ENCODE results near the gene AP4E1.

DNA sequence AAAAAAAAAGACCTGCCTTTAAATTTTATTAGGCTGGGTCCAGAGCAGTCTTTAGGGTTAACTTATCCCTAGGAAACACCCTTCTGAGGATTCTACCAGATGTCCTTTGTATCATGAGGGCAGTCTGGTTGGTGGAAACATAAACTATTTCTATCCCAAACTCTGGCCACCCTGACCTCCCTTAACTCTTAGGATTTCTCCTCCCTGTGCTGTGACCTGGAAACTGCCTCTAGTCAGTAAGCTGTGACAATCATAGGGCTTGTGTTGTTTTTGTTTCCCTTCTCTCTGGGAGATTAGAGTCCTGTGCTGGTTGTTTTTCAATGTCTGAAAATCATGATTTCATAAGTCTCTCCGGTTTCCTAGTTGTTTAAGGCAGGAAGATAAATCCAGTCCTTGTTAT lies 108.1 kb downstream of the AP4E1 start:
- TF ChIP-seq POLR2AphosphoS5 (IDR thresholded peaks at IDR 0.05; ENCODE audit: low read depth, low read length), result no peak
- TF ChIP-seq SIN3A (IDR thresholded peaks at IDR 0.05; ENCODE audit: borderline replicate concordance, insufficient read depth, low read length), result no peak
- TF ChIP-seq TAF1 (IDR thresholded peaks at IDR 0.05; ENCODE audit: borderline replicate concordance, insufficient read depth, low read length), result no peak
- TF ChIP-seq, protein P1, sequence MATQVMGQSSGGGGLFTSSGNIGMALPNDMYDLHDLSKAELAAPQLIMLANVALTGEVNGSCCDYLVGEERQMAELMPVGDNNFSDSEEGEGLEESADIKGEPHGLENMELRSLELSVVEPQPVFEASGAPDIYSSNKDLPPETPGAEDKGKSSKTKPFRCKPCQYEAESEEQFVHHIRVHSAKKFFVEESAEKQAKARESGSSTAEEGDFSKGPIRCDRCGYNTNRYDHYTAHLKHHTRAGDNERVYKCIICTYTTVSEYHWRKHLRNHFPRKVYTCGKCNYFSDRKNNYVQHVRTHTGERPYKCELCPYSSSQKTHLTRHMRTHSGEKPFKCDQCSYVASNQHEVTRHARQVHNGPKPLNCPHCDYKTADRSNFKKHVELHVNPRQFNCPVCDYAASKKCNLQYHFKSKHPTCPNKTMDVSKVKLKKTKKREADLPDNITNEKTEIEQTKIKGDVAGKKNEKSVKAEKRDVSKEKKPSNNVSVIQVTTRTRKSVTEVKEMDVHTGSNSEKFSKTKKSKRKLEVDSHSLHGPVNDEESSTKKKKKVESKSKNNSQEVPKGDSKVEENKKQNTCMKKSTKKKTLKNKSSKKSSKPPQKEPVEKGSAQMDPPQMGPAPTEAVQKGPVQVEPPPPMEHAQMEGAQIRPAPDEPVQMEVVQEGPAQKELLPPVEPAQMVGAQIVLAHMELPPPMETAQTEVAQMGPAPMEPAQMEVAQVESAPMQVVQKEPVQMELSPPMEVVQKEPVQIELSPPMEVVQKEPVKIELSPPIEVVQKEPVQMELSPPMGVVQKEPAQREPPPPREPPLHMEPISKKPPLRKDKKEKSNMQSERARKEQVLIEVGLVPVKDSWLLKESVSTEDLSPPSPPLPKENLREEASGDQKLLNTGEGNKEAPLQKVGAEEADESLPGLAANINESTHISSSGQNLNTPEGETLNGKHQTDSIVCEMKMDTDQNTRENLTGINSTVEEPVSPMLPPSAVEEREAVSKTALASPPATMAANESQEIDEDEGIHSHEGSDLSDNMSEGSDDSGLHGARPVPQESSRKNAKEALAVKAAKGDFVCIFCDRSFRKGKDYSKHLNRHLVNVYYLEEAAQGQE (IDR thresholded peaks at IDR 0.05; ENCODE audit: insufficient read depth in 1 of 2, low read depth in 2 of 2, low read length in 2 of 2), result no peak
